RWPE1 (cell line): Measurements from ENCODE around the gene PLCB1.
A peak's percentile ranks its signal among the peaks of the same experiment; 100 is the strongest.

Experiments used
- CTCF ChIA-PET: fragments of 350-600 bp; sonication (Branson Sonifier 250); formaldehyde crosslinking; extraction: SDS; loops from one replicate; lab custom pipeline; 2021; lab: Yijun Ruan, JAX
- POLR2A ChIA-PET: fragments of 400-600 bp; formaldehyde crosslinking; extraction: SDS; loops from one replicate; lab custom pipeline; 2020; ENCODE audit warnings: antibody characterized with exemption; ENCODE audit not compliant: low non-redundant PET; lab: Yijun Ruan, JAX
- DNase-seq: peaks from one replicate; pipeline ENCODE4 v3.0.0; 2012; ENCODE audit warnings: low spot score
- H3K27ac ChIP-seq: fragments of 450-650 bp; 2 replicates; pipeline ENCODE4 v1.5.1; 2017
- TF ChIP-seq, protein P1 (sequence below): fragments of 450-650 bp; conservative IDR thresholded peaks from 2 replicates; pipeline ENCODE4 v1.5.1; 2017; ENCODE audit warnings: low read depth, mild to moderate bottlenecking

Gene PLCB1

DNA sequence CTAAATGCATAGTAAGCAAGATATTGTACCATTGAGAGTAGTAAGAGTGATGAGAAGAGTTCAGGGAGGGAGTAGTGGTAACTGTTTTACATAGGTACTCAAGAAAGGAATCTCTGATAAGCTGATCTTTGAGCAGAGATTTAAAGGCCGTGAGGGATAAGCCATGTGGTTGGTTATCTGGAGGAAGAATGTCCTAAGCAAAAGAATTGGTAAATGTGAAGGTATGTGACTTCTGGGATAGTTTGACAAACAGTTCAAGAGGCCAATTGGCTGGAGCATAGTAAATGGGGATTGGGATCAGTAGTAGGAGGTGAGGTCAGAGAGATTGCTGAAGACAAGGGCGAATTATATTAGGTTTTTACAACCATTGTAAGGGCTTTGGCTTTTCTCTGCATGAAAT lies 40.1 kb downstream of the PLCB1 start:
- no peak overlapping the region for H3K27ac ChIP-seq
- POLR2A ChIA-PET = no interaction called here
- no peak for DNase-seq
- CTCF ChIA-PET = interaction anchor here (0.6 kb wide), 1 partner anchor 771 kb away, joined by 4 read pairs; no protein-coding TSS in a partner anchor
- TF ChIP-seq, protein P1, sequence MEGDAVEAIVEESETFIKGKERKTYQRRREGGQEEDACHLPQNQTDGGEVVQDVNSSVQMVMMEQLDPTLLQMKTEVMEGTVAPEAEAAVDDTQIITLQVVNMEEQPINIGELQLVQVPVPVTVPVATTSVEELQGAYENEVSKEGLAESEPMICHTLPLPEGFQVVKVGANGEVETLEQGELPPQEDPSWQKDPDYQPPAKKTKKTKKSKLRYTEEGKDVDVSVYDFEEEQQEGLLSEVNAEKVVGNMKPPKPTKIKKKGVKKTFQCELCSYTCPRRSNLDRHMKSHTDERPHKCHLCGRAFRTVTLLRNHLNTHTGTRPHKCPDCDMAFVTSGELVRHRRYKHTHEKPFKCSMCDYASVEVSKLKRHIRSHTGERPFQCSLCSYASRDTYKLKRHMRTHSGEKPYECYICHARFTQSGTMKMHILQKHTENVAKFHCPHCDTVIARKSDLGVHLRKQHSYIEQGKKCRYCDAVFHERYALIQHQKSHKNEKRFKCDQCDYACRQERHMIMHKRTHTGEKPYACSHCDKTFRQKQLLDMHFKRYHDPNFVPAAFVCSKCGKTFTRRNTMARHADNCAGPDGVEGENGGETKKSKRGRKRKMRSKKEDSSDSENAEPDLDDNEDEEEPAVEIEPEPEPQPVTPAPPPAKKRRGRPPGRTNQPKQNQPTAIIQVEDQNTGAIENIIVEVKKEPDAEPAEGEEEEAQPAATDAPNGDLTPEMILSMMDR = no peak

DNA sequence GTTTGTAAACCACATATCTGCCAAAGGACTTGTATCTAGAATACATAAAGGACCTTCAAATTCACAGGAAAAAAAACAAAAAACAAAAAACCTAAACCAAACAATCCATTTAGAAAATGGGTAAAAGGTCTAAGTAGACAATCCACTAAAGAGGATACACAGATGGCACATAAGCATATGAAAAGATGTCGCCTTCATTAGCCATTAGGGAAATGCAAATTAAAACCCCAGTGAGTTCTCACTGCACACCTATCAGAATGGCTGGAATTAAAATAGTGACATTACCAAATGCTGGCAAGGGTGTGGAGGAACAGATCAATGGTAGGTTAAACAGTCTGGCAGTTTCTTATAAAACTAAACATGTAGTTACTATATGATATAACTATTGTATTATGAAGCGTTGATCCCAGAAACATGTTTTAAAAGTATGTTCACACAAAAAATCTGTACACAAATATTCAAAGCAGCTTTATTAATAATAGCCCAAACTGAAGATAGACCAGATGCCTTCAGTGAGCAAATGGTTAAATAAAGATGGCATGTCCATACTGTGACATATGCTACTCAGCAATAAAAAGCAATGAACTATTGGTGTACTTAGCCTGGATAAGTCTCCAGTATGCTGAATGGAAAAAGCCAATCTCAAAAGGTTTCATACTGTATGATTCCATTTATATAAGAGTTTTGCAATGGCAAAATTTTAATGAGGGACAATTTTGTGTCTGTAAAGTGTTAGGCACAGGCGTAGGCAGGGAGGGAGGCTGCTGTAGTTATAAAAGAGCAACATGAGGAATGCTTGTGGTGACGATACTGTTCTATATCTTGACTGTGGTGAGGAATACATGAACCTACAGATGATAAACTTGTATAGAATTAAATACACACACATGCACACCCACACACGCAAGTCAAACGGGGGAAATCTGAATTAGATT lies 43.9 kb downstream of the PLCB1 start:
- H3K27ac ChIP-seq = no peak overlapping the region
- DNase-seq = no peak
- POLR2A ChIA-PET = no interaction called here
- TF ChIP-seq, protein P1 = no peak
- CTCF ChIA-PET = no interaction called here

DNA sequence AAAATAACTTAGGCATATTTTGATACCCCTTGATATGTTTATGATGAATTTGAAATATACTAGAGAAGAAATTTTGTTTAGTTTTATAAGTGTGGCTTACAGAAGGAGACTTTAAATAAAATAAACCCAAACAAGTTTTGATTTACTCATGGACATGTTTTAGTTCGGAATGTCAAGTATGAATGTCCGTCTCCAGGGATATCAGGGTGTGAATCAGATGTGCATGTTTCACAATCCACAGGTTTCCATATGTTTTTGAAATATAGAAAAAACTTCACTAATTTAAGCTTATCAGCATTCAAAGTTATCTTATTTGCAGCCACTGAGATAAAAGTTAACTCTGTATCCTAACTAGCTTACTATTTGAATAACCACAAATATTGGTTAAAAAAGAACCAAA lies 51.5 kb downstream of the PLCB1 start:
- CTCF ChIA-PET = interaction anchor here (0.7 kb wide), 1 partner anchor 122 kb away, joined by 3 read pairs; no protein-coding TSS in a partner anchor
- DNase-seq = peak; percentile 15

DNA sequence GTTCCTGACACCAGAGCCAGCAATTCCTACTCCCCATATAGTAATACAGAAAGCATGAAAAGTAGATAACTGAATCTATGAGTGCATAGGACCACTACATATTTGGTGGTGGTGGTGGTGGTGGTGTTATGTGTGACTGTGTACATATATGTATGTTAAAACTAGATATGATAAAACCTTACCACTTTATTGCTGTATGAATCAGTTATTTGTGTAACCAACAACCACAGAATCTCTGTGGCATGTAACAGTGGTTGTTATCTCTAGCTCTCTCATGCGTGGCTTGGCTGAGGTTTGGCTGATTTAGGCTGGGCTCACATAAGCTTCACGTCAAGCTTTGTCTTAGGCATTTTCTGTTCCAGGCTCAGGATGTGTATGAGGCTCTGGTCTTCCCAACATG lies 55.7 kb downstream of the PLCB1 start:
- TF ChIP-seq, protein P1 = no peak
- no peak for DNase-seq
- POLR2A ChIA-PET = no interaction called here
- CTCF ChIA-PET = no interaction called here
- H3K27ac ChIP-seq = no peak overlapping the region

More for the DNA sequence above, 51.5 kb downstream of the PLCB1 start:
- no peak overlapping the region for H3K27ac ChIP-seq
- TF ChIP-seq, protein P1 = no peak
- POLR2A ChIA-PET = no interaction called here

DNA sequence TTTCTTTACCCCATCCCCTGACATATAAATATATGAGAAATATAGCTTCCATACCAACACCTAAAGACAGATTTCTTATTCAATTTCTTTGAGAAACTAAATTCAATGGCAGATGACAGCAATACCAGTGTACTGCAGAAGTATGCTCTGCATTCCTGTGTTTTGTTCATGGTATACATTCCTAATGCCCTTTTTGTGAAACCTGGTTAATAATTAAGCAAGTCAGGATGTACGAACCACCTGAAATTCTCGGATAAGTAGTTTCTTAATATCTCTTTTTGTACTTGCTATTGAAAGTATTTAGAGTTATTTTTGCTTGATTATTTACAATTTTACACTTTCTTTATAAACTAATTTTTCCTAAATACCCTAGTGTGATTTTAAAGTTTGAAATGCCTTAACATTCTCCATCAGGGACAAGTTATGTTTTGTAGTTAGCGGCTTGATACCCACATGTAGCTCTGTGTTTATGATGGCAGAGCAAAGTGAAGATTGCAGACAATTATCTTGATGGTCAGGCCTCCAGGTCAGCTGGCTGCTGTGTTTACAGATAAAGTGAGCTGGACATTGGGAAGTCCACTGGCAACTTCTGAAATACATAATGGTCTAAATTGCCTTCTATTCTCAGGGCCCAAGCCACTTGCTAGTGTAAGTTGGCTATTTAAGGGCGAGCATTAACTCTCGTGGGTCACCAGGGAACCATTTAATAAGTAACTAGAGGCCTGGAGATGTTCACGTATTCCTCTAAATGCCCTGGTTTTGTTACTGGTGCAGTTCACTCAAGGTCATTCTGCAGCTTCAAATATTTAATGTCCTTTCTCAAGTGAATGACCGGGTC lies 58.2 kb downstream of the PLCB1 start:
- ChIA-PET POLR2A (no interaction called here), CTCF (interaction anchor here (0.7 kb wide), 1 partner anchor 146 kb away, joined by 3 read pairs; no protein-coding TSS in a partner anchor)
- TF ChIP-seq, protein P1 = no peak
- no peak for DNase-seq
- no peak overlapping the region for H3K27ac ChIP-seq

DNA sequence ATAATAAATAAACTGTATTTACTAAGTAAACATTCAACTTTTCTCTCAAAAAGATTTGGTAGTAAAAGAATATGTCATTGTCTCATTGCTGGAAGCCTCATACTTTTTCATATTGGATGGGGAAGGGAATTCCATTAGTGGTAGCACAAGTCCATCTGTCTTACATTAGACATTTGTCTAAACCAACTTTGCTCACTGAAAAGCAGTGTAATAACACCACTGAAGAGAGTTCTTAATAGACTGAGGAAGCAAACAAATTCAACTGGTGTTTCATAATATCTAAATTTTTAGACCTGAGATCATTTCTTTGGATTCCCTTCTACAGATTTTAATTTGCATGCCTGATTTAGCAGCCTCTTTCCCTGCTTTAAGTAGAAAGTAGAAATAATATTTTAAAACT lies 62.7 kb downstream of the PLCB1 start:
- ChIA-PET CTCF (no interaction called here), POLR2A (no interaction called here)
- DNase-seq = no peak
- TF ChIP-seq, protein P1 = no peak
- H3K27ac ChIP-seq = no peak overlapping the region
